Stimulated activated CD8-positive, alpha-beta memory T cell treated with anti-CD3 and anti-CD28 coated beads, Interleukin-4, amount 100 ng/mL, for 24 hours (primary cell): ENCODE data around the gene R3HDM1.
"Not testable (repeated sequence)": the region's sequence is repeated elsewhere in the genome, so short reads cannot be mapped to it uniquely, and the experiment has no call there.

ENCODE experiments used
- DNase-seq: peaks from one replicate; pipeline ENCODE4 v3.0.0-alpha.2; 2020; ENCODE audit warnings: low read depth

R3HDM1 gene

DNA sequence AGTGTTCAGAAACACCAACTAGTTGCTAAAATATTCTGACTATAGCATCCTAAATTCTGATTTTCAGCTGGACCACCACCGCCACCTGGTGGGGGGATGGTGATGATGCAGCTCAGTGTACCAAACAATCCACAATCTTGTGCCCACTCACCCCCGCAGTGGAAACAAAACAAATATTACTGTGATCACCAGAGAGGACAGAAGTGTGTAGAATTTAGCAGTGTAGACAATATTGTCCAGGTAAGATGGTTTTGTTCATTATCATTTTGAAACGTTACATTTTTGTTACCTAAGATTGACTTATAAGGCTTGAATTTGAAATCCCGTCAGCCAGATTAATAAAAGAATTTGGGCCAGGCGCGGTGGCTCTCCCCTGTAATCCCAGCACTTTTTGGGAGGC is 178.7 kb downstream of the R3HDM1 start:
- DNase-seq: peak; percentile 56

DNA sequence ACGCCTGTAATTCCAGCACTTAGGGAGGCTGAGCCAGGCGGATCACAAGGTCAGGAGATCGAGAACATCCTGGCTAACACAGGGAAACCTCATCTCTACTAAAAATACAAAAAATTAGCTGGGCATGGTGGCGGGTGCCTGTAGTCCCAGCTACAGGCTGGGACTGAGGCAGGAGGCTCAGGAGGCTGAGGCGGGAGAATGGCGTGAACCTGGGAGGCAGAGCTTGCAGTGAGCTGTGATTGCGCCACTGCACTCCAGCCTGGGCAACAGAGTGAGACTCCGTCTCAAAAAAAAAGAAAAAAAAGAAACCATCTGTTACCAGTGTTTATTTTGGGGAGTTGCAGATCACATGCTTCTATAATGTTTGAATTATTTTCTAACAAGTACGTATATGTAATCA is 183.8 kb downstream of the R3HDM1 start:
- not testable (repeated sequence) for DNase-seq

DNA sequence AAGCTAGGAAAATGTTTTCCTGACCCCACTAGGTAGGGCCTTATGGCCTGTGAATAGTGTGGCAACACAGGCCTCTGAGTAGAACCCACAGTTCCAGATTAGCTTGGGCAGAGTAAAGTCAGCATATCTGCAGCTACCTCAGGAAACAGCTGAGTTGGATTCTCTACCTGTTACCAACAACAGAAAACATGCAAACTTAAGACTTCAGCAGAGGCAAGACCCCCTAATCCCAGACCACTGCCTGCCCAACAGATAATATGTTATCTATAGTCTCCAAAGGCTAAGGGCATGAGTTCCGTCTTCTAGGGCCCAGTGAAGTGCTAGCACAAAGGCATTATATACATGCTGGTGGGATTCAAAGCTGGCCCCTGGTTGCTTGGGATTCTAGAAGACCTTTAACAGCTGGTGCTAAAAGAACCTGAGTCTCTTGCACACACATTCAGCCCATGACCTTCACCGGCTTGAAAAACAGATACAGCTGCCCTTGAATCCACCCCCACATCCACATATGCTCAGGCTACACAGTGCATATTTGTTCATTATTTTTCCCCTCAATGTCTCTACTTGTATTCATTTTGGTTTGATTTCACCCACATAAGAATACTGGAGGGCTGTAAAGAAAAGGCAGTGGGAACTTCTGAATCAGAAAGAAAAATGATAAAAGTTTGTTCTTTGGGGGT is 196.9 kb downstream of the R3HDM1 start:
- no peak for DNase-seq

DNA sequence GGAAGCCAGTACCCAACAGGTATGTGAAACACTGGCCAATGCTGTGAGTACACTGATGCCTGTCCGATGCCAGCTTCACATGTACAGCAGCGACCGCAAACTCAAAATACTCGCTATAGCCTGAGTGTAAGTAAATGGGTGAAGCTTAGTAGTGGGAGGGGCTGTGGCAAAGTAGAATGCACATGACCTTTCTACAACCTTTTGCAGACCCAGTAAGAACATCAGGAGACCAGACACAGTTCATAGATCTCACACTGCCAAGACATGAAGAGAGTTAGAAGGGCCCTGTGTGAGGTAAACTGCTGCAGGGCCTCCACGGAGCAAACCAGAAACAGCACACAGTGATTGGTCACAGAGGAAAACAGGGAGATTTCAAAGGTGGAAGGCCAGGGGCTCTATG is 201.3 kb downstream of the R3HDM1 start:
- DNase-seq: no peak

DNA sequence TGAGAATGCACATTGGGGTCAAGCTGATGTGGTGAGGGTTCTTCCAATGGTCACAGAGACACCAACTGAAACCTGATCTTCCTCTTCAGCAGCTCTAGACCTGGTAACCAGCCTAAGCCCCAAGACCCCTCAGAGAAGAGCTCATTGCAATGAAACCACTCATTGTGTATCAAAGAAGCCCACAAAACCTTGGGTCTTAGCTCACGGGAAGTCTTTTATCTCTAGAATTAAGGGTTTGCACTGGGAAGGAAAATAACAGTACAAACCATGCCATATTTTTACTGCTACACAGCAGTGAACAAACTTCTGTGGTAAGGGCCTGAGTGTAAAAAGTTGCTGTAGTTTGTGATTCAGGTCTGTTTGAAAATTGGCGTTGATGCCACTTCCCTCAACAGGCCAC is 201.8 kb downstream of the R3HDM1 start:
- no peak for DNase-seq

DNA sequence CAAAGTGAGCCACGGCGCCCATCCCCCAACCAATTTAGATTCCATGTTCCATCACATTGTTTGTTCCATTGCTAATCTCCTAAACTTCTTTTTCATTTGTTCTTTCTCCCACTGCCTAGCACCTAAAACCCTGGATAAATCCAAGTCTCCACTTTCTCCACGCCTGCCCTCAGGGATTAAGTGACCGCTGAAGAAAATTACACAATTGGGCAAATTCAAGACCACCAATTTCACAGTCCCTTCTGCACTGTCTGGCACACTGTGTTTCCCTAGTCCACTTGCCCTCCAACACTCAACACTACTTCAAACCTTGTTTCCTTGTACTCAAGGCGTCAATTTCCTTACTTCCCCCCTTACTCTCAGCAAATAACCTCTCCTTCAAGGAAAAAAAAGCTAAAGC is 205.3 kb downstream of the R3HDM1 start:
- no peak for DNase-seq

DNA sequence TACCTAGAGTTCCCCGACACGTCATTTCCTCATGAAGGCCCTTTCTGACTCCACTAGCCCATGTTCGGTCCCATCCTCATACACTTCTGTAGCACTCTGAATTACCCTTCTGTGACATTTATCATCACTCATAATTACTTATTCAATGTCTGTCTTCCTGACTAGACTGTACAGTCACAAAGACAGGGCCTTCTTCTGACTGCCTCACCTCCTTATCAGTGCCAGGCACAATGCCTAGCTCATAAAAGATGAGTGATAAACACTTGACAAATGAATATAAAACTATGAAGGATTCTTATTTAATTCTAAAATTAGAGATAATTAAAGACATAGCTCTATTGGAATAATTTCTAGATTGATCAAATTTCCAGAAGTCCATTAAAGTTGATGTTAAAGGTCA is 208.9 kb downstream of the R3HDM1 start:
- no peak for DNase-seq

DNA sequence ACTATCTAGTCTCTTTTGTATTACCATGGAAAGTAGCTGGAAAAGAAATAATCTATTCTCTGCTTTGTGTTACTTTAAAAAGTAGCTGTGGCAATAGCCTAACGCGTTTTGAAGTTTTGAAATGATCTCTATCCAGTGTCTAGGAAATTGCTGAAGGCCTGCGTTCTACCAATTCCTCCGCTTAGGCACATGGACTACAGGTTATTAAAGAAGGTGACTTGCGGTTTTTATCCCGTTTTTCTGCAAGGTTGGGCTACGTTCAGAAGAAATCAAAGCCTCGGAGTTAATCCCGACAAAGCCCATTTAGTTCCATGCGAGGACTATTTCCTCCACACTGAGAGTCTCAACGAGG is 209.7 kb downstream of the R3HDM1 start:
- DNase-seq: no peak

DNA sequence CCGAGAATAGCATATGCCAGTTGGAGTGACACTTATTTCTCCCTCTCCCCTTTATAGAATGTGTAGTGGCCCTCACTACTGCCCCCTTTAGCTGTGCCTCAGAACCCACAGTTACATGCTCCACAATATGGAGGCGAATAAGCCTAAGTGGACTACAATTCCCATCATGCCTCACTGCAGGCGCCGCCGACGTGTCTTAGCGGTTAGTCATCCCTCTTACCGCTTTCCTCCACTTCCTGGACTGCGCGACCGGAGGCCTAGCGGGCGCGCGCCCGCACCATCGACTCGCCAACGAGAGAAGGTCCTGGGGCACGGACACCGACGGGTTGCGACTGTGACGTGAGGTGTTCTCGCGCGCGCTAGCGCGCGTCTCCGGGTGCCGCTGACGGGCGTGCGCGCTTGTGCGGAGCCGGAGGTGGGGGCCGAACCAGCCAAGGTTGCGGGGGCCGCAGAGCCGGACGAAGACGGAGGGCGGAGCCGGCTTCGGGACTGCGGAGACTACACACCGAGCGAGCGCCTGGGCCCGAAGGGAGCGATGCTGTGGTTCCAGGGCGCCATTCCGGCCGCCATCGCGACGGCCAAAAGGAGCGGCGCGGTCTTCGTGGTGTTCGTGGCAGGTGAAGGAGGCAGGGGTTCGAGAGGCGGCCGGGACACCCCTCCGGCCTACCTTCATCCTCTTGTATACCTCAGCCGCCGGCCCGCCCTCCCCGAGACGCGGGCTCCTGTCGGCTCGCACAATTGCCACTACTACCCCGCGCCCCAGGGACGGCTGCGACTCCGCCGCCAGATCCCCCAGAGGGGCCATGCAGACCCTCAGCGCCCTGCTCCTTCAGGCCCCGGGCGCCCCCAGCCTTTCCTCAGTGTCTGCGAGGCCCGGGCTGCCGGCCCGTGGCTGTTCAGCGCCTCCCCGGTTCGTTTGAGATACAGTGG is 210.4 kb downstream of the R3HDM1 start, which contains the start of gene UBXN4:
TSS of gene UBXN4 (plus strand) at position 461 of the 930 bp plus-strand sequence. CDS start at position 536, 75 bp downstream.
- DNase-seq: peak; percentile 93

DNA sequence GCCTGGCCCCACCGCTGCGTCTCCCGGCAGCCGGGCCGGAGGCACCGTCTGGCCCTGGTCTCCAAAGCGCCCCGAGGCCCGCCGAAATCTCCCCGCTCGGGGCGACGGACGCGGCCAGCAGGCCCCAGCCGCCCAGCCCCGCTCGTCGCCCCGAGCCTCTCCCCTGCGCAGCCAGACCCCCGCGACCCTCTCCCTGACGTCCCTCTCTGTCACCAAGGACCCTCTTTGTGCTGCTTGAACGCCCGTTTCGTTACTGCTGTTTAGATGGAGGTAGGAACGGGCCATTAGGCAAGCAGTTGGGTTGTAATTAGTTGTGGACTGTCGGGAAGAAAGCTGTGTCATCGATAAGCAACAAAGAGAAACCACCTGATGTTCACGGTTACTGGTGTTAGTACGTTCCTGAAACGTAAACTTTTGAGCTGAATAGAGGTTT is 211.1 kb downstream of the R3HDM1 start:
- no peak for DNase-seq

DNA sequence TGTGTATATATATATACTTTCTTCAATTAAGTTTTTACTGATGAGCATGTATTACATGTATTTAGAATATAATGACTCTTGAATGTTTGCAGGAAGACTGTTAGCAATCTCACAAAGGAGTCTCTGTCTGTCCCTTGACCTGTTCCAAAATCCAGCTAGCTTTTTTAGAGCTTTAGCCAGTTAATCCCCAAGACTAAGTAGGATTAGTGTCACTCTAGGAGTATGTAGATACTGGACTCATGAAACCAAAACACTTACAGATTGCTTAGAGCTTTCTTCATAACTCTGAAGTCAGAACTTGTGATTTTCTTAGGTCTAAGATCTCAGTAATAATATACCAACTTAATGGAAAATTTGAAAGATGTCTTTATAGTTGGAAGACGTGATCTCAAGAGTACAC is 212.6 kb downstream of the R3HDM1 start:
- no peak for DNase-seq

DNA sequence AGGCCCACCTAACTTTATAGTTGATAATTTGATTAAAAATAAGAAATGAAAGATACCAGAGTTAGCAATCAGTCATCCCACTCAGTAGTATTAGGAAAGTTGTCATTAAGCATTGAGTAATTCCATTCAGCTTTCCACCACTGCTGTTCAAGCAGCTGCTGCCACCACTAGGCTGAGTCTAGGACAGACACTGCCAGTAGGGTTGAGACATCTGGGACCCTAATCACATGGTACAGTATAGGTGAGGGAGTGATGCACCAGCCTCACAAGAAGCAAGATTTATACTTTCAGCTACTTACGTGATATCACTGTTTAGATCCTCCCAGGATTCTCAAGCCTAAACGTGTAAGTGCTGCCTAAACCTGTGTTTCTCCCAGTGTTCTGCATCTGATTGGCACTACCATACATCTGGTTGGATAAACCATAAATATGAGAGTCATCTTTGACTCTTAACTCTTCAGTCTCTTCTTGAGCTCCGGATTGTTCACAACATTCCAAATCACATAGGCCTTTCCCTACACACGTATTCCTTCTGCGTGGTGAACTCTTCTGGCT is 213.6 kb downstream of the R3HDM1 start:
- no peak for DNase-seq

DNA sequence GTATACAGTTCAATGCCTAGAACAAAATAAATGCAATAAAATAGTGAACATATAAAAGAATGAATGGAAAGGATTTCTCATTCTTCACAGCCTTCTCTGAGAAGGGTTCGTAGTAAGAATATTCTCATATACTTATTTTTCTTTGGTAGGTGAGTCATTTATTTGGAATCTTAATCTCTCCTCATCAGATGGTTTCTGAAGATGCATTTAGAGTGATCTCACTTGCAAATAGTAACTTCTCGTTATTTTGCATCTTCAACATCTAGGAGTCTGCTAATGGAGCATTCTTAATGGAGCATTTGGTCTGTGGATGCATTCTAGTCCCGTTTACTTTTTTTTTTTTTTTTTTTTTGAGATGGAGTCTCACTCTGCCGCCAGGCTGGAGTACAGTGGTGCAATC is 214.3 kb downstream of the R3HDM1 start:
- no peak for DNase-seq

DNA sequence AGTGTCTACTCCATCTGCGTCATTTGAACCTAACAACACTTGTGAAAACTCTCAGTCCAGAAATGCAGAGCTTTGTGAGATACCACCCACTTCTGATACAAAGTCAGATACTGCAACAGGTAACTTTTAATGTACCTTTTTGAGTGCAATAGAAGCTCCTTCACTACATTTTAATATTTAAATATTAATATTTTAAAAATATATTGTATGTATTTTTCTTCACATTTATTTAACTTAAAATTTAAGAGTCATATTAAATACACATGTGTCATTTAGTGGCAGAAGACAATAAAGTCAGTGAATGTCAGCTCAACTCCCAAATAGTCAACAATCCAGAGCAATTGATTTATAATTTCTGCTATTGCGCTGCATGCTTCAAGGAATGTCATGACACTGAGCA is 224.3 kb downstream of the R3HDM1 start:
- no peak for DNase-seq

DNA sequence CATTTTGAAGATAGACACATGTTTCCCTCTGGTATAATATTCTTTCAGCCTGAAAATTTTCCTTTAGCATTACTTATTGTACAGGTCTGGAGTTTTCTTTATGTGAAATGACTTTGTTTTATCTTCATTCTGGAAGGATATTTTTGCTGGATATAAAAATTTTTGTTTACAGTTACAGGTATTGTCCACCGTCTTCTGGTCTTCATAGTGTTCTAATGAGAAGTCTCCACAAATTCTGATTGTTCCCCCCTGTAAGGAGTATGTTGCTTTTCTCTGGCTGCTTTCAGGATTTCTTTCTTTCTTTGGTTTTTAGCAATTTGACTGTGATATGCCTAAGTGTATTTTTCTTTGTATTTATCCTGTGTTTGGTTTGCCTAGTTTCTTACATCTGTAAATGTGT is 225.4 kb downstream of the R3HDM1 start:
- no peak for DNase-seq

DNA sequence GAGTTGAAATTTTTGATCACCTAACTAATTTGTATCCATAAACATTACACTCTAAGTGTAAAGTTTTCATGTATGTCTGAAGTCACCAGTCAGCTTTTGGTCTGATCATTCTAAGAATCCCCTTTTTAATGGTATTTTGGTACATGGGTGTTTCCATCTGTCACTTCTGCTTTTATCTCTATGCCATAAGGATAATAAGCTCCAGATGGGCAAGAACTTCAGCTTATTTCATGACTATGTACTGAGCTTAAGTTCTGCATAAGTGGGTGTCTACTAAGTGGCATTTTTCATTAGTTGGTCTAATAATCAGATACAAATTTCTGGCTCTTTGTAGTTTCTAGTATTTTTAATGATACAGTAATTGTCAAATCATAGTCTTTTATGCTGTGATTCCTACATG is 230.7 kb downstream of the R3HDM1 start:
- DNase-seq: no peak

DNA sequence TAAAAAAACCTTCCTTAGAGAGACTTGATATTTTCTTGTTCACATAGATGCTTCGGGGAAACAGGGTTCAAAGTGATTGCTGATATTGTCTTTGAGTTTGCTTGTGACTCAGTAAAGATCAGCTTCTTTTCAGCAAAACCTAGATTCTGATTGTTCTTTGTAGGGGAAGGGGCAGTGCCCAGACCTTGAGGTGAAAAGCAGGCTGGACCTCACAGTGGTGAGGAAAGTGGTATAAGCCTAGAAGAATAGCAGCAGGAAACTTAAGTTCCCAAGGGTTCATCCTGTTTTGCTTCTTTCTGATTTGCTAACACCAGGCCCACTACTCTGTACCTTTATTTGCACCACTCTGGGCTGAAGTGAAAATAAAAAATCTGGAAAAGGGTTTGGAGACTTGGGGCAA is 231.2 kb downstream of the R3HDM1 start:
- DNase-seq: no peak

DNA sequence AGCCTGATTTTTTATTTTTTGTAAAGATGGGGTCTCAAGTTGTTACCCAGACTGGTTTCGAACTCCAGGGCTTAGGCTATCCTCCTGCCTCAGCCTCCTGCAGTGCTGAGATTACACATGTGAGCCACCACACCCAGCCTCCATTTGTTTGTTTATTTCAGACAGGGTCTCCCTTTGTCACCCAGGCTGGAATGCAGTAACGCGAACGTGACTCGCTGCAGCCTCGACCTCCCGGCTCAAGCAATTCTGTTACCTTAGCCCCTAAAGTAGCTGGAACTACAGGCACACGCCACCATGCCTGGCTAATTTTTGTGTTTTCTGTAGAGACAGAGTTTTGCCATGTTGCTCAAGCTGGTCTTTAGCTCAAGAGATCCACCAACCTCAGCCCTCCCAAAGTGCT is 237.6 kb downstream of the R3HDM1 start:
- DNase-seq: no peak

DNA sequence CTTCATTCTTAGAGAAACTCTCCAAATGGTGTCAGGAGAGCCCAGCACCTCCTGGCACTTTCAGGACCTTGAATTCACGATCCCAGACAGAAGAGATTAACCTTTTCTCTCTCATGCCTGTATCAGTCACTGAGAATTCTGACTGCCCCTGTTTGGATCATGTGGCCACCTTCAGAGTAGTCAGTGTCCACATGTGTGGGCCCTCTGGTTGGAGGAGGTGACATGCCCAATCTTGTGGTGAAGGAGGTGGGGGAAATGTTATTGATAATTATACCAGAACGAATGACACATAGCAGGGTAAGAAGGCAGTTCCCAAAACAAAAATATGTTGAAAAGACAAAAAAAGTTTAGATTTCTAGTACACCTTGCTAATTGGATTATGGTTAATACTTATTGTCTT is 242.0 kb downstream of the R3HDM1 start:
- no peak for DNase-seq

DNA sequence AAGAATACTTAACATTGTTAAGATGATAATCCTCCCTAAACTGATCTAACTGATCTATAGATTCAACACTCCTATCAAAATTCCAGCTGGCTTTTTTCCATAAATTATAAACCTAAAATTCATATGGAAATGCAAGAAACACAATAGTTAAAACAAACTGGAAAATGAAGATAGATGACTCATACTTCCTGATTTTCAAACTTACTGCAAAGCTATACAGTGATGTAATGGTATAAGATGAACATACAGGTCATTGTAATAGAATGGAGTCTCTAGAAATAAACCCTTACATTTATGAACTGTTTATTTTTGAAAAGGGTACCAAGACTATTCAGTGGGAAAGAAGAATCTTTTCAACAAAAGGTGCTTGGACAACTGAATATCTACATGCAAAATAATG is 242.6 kb downstream of the R3HDM1 start:
- no peak for DNase-seq
